IPS-NIHi7 (cell line): ENCODE results near the gene RXRB.
"Not testable (repeated sequence)": the region's sequence is repeated elsewhere in the genome, so short reads cannot be mapped to it uniquely, and the experiment has no call there.

Experiments used
- DNase-seq: peaks from one replicate; pipeline ENCODE4 v3.0.0; 2012; ENCODE audit warnings: mixed read lengths; ENCODE audit errors: extremely low spot score

RXRB gene

DNA sequence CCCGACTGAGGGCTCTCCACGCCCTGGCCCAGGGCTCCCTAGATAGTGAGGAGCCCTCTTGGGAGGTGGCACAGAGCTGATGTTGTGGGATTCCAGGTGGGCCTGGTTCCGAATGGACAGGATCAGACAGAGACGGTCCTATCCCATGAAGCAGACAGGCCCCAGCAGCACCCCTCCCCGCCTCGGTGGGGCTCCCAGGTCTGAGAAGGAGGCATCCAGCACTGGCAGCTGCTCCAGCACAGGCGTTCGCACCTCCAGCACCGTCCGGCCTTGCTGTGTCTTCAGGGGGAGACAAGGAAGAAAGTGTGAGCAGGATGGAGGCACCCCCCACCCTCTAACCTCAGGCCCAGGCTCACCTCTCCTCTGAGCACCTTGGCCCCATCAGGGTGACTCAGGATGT, 36.9 kb downstream of the RXRB start:
- no peak for DNase-seq

DNA sequence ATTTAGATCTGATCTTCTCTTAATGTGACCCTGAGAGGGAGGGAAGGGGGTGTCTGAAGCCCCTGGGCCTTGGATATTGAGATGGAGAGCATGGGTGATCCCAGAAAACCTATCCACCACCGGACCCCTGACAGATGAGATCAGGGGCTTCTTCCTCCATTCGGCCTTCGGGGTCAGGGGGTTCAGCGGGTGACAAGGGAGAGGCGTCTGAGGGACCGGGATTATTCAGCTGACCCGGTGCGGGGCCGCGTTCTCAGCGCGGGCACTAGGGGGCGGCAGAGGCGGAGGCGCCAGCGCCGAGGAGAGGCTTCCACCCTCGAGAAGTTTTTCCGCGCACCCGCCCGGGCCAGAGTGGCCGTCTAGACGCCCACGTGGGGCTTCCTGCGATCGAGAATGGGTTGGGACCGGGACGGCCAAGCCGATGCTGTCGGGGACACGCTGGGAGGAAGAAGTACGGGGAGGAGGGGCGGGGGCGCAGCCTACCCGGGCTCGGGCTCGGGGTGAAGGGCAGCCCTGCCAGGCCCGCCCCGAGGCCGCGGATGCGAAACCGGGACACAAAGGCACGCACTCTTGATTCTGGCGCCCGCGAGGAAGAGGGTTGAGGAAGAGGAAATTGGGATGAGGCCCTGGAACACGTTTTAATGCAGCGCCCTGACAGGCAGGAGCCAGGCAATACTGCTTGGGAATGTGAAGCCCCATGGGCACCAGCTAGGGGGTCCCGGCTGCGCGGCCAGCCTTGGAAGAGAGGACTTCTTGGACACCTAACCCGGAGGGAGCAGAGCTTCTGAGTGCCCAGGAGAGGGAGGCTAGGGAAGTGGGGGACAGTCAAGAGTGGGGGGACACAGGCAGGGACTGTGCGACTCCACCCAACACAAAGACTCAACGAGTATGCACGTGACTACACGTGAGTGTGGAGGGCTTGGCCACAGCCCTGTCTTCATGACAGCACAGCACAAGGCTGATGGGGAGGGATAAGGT, 38.8 kb downstream of the RXRB start:
- DNase-seq, result peak; percentile 93

DNA sequence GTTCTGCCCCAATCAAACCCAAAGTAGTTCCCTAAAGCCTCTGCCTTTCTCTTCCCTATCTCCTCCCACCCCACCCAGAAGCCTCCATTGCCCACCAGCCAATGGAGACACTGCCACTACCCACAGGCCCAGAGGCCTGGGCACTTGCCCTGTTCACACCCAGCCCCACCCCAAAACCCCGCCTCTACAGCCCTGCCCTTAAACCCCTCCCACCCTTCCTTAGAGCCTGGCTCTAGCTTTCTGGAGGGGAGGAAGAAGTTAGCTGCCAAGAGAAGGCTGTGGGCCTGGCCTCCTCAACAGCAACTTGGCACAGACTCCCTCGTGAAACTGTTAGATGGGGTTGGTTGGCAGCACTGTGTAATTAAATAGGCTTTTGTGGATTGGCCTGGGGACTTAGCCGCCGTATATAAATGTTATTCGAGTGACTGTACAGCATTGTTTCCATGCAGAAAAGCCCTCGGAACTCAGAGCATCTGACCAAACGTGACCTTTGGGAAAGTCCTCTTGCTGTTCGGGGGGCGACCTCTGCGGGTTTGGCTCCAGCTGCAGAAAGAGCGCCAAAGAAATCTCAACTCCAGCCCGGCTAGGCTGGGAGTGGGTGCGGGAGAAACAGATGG, 39.6 kb downstream of the RXRB start:
- peak; percentile 58 for DNase-seq

DNA sequence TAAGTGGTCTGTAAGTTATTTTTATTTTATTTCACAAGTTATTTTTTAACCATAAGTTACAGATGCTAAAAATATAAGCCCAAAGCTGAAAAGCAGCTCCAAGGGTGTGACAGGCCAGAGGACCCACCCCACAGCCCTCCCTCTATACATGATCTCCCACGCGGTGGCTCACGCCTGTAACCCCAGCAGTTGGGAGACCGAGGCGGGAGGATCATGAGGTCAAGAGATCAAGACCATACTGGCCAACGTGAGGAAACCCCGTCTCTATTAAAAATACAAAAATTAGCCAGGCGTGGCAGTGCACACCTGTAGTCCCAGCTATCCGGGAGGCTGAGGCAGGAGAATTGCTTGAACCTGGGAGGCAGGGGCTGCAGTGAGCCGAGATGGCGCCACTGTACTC, 40.4 kb downstream of the RXRB start:
- DNase-seq, result no peak

DNA sequence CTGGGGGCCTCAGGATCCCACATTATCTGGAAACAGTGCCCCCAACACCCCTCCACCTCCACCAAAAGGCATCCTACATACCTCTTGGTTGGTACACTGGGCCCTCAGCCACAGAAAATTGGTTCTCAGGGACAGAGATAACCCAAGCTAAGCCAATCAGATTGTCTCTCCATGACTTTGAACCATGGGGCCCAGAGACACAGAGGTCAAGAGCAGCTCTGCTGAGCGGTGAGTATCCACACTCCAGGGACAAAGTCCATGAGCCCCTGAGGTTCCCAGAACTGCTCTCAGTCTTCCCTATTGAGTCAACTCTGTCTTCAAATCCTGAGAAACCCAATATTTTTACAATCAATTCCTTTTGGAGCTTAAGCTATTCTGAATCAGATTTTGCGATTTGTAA, 43.5 kb downstream of the RXRB start:
- no peak for DNase-seq

DNA sequence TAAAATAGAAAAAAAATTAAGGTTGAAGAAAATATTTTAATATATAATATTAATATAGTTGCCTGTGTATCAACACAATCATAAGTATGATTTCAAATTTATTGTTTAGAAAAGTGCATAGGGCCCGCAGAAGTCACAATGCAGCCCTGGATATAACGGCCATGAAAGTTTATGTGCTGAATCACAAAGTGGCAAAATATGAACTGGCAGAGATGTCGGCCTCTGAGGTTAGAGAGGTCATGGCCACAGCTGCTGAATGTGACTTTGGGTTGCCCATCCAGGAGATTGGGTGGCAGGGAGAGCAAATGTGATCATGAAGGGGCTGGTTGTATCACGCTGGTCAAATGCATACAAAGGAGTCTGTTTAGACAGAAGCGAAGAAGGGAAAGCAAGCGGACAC, 43.9 kb downstream of the RXRB start:
- DNase-seq, result no peak

DNA sequence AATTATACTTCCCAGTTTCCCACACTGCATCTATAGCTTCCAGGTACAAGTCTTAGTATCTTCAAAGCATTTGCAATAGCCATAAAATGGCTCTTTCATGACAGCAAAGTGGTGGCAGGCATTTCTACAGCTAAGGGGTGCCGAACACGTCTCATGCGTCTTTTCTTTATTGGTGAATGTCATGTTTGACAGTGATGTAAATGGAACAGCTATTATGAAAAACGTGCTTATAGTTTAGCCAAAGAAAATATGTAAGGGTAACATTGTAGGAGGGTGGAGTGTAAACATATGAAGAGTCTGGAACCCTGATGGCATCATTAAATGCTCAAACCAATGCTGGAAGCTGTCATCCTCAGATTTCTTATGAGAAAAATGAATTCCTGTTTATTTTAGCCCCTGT, 46.1 kb downstream of the RXRB start:
- no peak for DNase-seq

DNA sequence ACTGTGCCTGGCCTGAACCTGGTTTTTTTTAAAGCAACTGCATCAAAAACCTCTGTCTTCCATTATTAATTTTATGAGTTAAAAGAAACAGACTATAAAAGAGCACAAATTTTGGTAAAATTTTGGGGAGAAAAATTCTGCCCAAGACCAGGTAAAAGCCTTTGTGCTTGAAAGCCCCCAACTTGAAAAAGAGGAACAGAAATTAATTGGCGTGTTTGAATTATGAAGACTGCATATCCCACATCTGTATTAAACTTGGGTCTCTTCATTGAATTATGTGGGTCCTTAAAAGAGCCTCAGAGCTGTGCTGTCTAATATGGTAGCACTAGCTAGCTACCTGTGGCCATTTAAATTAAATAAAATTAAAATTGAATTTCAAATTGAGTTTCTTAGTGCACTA, 49.4 kb downstream of the RXRB start:
- no peak for DNase-seq

DNA sequence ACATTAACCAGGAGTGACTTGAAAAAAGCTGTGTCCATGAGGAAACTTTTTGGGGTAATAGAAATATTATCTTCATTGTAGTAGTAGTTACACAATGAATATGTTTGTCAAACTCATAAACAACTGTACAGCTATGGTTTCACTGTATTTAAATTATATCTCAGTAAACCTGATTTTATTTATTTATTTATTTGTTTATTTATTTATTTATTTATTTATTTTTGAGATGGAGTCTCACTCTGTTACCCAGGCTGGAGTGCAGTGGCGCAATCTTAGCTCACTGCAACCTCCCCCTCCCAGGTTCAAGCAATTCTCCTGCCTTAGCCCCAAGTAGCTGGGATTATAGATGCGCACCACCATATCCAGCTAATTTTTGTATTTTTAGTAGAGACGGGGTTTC, 49.9 kb downstream of the RXRB start:
- not testable (repeated sequence) for DNase-seq

DNA sequence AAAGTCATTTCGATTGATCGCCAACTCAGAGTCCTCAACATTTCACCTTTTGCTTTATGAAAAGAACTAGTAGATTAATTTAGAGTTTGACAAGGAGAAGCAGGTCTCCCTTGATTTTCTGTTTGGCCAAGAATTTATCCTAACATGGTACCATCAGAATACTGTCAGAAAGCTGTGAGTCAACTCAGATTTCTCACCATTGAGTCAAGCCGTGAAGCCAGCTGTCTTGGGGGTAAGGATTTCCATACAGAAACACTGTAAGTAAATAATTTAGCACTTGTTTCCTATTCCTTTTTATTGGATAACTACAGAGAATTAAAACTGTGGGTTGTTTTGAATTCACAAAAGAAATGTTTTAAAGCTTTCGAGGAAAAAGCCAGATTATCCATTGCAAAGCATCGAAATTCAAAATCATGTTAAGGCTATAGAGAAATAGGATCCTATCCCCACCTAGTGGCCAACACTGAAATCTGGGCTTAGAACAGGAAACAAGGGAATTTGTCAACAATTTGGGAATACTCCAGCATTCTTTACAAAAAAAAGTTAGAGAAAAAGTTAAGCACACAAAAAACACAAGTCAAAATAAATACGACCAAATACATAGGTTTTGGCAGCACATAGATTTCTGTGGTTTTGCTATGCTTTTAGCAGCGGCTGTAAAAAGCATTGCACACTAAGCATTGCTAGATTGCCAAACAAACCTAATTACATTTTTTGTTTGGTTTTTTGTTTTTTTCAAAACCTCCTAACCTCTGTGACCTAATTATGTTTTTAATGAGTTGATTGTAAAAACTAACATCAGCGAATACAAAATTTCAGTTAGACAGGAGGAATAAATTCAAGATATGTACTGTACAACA, 52.4 kb downstream of the RXRB start:
- DNase-seq, result peak; percentile 58

DNA sequence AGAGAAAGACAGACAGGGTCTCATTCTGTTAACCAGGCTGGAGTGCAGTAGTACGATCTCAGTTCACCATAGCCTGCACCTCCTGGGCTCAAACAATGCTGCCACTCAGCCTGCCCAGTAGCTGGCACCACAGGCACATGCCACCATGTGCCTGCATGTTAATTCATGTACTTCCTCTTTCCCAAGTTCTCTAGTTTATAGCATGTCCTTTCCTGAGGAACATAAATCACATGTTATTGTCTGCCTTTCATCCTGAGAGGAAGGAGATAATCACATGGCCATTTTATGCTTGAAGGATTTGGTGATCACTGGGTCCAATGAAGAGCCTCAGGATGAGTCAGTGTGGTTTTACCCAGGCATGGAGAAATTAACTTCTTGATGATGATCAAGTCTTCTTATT, 56.1 kb downstream of the RXRB start:
- no peak for DNase-seq
